RPMI8226 (cell line): ENCODE measurements around the gene REV3L.

Experiments
- DNase-seq: peaks from one replicate; pipeline ENCODE4 v3.0.0-alpha.2; 2015

REV3L gene

DNA sequence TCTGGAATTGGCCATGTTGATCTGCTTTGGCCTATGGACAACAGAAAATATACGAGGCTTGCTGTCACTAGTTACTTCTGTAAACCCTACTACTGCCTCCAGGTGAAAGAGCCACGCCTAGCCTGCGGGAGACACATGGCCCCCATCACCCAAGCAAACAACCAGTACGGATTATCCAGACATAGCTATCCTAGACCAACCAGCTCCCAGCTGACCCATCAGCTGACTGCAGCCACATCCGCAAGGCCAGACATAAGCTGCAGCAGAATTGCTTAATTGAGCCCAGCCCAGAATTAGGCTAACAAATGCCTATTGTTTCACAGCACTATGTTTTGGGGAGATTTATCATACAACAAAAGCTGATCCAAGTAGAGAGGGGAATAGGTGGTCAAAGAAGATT lies 13.5 kb downstream of the REV3L start:
- no peak for DNase-seq

DNA sequence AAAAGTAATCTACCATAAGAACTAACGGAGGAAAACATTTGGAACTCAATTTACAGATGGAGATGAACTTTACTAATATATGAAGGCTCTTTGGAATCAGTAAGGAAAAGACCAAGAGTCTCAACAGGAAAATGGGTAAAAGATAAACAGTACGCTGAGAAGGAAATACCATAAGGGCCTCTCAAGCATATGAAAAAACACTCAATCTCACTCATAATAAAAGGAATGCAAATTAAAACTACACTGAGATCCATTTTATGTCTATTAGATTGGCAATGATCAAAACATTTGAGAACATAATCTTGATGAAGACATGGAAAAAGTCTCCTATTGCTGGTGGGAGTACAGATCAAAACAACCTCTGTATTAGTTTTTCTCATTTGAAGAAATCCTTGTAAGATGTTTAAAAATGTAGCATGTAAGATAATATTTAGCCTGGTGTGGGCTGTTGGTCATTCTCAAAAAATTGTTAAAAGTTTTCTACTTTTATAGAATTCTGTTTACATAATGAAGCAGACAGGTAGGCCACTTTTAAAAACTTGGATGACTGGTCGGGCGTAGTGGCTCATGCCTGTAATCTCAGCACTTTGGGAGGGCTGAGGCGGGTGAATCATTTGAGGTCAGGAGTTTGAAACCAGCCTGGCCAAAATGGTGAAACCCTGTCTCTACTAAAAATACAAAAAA lies 14.5 kb downstream of the REV3L start:
- no peak for DNase-seq

DNA sequence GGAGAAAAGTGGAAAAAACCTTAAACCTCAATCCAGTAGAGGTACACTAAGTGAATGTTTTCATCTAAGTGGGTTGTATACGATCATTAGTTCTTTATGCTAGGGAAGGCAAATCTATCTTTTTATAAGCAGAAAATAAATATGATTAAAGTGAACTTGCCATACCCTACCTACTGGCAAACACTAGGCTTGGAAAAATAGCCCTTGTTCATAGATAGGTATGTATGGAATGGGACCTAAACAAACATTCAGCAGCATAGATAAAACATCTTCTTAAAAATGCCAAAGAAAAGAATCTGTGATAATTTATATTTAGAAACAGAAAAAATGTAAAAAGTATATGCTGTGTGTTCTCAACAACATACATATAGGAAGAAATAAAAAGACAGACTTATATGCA lies 18.8 kb downstream of the REV3L start:
- no peak for DNase-seq

DNA sequence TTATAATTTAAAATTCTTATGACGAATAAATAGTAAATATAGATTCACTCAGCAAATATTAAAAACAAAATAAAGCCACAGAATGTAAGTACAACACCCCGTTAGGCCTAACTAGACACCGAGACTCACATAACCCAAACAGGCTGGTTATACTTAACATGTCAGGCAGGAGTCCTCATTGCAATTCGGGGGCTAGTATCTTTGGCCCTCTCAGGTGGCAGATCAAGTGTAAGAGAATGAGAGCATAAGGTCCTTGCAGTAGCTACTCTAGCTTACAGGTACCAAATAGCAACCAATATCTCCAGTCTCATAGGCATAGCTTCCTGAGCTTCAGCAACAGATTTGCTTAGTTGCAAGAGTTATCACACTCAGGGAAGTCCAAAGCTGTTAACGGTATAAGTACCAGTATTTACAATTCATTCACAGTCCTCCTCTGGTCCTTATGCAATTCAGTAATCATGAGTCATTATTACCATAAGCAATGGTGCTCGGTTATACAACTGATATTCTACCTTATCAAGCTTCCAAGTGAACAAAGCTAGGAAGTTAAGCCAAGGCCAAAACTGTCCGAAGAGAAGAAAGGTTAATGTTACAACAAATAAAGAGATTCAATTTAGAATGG lies 20.1 kb downstream of the REV3L start:
- no peak for DNase-seq

DNA sequence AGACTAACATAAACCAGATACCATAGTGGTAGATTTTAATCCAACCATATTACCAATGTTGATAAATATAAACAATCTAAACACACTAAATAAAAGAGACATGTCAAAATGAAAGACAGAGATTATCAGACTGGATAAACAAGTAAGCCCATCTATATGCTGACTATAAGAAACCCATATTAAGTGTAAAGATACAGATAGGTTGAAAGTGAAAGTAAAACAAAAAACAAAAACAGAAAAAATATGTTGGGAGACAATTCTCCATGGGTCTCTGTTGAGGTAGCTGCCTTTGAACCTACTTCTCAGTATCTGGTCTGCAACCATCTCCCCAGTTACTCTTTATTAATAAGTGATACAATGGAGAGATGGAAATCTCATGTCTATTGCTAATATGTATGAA lies 21.2 kb downstream of the REV3L start:
- DNase-seq: no peak

DNA sequence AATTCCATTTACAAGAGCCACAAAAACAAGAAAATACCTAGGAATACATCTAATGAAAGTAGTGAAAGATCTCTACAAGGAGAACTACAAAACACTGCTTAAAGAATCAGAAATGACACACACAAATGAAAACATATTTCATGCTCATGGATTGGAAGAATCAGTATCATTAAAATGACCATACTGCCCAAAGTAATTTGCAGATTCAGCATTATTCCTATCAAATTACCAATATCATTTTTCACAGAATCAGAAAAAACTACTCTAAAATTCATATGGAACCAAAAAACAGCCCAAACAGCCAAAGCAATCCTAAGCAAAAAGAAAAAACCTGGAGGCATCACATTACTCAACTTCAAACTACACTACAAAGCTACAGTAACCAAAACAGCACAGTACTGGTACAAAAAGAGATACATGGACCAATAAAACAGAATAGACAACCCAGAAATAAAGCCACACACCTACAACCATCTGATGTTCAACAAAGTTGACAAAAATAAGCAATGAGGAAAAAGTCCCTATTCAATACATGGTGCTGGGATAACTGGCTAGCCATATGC lies 24.3 kb downstream of the REV3L start:
- no peak for DNase-seq

DNA sequence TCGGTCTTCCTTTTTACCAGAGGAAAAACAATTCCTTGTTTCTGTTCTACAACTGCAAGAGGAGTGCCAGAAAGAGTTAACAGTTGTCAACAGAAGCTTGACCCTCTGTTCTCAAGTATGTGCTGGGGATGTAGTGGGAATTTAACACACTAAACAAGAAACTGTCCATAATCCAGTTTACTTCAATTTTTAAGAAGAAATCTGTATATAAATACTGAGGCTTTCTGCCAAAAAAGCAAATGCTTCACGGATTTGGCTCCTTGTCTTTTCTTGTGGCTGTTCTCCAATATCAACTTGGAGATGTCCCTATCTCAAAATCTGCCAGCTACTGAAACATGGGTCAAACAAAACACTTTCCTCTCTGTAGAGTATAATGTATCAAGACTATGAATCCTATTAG lies 26.8 kb downstream of the REV3L start:
- DNase-seq: no peak

DNA sequence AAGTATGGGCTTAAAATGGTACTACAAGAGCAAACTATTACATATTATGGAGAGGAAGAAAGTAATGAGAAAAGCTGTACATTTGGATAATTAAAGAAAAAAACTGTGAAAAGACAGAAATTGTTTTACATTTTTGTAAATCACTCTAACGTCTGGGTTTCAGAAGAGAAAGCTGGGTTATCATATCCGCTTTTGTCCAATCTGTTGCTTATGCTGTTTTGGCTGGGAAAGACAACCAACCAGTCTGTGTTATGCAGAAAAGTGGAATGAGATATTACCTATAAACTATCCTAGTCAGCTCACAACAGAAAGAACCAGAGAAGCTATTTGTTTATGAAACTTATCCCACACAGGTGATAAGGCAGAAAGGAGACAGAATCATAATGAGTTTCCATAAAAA lies 32.4 kb downstream of the REV3L start:
- DNase-seq: no peak

DNA sequence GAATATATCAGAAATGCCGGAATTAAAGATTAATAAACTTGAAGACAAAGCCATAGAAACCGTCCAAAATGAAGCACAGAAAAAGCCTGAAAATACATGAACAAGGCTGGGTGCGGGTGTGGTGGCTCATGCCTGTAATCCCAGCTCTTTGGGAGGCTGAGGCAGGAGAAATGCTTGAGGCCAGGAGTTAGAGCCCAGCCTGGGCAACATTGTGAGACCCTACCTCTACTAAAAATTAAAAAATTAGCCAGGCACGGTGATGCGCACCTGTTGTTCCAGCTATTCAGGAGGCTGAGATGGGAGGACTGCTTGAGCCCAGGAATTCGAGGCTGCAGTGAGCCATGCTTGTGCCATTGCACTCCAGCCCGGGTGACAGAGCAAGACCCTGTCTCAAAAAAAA lies 32.9 kb downstream of the REV3L start:
- DNase-seq: no peak

DNA sequence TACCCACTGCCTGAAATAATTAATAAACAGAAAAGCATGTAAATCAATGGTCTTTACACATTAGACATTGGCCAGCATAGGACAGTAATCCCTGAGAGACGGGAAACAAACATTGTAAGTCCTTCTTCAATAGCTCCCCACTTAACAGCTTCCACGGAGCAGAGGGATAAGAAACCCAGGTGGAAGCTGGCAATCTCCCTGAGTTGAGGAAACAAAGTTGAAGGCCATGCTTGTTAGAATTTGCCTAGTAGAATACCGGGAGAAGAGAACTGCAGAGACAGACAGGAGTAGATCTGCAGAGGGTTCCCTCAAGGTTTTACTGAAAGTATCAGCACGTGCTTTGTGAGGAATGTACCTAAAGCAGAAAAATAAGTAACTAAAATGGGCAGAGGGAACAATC lies 33.9 kb downstream of the REV3L start:
- DNase-seq: no peak

DNA sequence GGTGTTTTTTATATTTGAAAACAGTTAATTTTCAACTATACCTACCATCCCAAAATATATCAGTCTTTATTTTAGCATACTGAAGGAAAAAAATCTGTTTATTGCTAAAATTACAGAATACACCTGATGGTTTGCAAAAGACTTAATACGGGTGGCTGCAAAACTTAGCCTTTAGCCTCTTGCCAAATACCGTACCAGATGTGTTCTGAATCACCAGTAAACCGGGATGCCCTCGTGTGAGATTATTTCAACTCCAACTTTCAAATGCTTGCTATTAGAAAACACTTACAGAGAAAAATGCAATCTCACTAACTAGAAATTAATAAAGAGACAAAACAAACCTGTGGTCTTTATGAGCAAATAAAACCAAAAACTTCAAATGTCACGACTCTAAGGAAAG lies 36.0 kb downstream of the REV3L start:
- DNase-seq: no peak

DNA sequence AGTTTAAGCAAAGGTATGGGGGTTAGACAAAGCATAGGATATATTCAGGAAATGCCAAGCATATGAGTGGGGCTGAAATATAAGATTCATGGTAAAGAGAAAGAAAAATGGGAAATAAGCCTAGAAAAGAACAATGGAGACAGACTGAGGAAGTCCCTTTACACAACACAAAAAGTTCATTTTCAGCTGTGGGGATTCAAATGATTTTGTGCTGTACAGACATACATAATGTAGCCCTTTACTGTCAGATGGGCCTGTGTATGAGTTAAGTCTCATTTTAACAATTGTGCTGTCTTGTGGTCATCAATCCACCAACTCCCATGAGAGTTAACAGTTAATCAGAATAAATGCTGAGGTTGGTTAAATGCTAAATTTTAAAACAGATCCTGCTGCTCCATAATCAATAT lies 37.2 kb downstream of the REV3L start:
- no peak for DNase-seq

DNA sequence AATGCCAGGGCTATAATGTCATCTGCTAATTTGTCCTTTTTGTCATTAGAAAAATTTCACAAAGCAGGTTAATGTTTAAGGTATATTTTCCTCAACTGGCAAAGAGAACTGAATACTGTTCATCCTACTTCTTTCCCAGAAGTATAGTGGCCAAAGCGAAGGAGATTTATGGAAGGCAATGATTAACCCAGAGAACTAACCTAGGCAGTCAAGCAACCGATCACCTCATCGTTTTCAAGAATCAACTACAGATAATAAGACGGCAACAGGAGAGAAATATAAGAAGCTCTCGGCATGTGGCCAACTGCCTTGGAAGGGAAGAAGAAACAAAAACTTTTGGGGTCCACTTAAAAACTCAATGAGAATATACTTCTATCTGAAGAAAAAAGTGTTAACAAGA lies 38.2 kb downstream of the REV3L start:
- DNase-seq: no peak

DNA sequence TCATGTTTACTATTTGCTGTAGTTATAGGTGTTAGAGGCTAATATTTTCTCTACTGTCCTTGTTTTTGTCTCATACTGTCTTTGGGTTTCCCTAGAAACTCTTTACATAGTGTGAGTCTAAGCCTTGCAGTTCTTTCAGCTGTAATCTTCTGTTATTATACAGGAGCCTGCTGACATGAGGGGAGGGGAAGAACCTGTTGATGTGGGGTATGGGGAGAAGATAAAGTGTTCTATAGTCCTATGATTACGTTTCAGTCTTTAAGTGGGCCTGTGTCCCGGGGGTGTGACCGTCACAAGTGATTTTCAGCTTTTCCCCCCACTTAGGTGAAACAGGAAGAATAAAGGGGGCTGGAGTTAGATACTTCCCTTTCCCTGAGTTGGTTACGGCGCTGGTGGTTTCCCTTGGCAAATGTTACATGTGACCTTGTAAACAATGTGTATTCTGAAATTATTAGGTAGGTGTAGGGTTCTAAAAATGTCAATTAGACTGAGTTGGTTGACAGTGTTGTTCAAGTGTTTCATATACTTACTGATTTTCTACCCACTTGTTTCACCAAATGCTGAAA lies 41.3 kb downstream of the REV3L start:
- no peak for DNase-seq

DNA sequence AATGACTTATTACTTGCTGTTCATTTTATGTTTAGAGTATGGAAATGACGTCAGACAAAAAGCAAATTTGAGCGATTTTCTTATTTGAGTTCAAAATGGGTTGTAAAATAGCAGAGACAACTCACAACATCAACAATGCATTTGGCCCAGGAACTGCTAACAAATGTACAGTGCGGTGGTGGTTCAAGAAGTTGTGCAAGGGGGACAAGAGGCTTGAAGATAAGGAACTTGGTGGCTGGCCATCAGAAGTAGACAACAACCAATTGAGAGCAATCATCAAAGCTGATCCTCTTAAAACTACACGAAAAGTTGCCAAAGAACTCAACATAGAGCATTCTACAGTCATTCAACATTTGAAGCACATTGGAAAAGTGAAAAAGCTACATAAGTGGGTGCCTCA lies 43.8 kb downstream of the REV3L start:
- DNase-seq: no peak

DNA sequence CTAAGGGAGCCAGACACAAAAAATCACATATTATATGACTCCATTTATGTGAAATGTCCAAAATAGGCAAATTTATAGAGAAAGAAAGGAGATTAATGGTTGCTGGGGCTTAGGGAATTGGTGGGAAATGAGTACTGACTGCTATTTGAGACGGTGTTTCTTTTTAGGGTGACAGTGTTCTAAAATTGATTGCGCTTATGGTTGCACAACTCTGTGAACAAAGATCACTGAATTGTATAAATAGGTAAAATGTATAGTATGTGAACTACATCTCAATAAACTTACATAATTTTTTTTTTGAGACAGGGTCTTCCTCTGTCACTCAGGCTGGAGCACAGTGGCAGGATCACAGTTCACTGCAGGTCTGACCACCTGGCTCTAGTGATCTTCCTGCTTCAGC lies 45.4 kb downstream of the REV3L start:
- DNase-seq: no peak

DNA sequence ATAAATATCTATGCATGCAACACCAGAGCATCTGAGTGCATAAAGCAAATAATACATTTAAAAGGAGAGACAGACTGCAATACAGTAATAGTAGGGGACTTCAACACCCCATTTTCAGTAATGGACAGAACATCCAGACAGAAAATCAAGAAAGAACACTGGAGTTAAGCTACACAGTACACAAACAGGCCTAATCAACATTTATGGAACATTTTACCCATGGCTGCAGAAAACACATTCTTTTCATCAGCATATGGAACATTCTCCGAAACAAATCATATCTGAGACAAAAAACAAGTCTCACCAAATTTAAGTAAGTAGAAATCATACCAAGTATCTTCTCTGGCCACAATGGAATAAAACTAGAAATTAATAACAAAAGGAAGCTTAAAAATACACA lies 50.5 kb downstream of the REV3L start:
- no peak for DNase-seq

DNA sequence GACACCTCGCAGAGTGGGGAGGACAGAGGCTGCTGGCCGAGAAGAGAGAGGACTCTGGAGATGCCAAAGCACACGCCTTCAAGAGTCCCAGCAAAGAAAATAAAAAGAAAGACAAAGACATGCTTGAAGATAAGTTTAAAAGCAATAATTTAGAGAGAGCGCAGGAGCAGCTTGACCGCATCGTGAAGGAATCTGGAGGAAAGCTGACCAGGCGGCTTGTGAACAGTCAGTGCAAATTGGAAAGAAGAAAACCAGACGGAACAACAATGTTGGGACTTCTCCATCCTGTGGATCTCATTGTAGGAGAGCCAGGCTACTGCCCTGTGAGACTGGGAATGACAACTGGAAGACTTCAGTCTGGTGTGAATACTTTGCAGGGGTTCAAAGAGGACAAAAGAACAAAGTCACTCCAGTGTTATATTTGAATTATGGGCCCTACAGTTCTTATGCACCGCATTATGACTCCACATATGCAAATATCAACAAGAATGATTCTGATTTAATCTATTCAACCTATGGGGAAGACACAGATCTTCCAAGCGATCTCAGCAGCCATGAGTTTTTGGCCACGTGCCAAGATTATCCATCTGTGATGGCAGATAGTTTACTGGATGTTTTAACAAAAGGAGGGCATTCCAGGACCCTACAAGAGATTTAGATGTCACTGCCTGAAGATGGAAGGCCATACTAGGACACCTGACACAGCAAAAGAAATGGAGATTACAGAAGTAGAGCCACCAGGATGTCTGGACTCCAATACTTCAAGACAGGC lies 52.2 kb downstream of the REV3L start:
- DNase-seq: no peak

DNA sequence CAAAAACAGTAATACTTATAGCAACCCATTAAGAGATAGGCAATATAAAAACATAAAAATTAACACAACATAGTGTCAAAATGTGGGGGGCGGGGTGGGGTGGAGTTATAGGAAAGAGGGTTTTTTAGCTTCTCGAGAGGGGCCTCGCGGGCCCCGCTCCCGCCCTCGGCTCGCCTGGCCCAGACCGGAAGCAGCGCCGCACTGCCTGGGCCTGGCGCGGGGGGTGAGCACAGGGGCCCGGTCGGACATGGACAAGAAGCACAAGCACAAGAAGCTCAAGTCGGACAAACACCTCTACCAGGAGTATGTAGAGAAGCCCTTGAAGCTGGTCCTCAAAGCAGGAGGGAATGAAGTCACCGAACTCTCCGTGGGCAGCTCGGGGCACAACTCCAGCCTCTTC lies 53.4 kb downstream of the REV3L start:
- no peak for DNase-seq

DNA sequence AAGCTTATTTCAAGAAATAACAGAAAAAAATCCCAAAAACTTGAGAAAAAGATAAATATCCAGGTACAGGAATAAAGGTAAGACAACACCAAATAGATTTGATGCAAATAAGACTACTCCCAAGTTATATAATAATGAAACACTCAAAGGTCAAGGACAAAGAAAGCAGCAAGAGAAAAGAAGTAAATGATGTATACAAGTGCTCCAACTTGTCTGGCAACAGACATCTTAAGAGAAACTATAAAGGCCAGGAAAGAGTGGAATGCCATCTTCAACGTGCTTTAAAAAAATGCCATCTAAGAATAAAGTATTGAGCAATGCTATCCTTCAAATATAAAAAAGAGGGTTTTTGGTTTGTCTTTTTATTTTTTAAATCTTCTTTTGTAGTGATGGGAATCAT lies 54.2 kb downstream of the REV3L start:
- DNase-seq: no peak

DNA sequence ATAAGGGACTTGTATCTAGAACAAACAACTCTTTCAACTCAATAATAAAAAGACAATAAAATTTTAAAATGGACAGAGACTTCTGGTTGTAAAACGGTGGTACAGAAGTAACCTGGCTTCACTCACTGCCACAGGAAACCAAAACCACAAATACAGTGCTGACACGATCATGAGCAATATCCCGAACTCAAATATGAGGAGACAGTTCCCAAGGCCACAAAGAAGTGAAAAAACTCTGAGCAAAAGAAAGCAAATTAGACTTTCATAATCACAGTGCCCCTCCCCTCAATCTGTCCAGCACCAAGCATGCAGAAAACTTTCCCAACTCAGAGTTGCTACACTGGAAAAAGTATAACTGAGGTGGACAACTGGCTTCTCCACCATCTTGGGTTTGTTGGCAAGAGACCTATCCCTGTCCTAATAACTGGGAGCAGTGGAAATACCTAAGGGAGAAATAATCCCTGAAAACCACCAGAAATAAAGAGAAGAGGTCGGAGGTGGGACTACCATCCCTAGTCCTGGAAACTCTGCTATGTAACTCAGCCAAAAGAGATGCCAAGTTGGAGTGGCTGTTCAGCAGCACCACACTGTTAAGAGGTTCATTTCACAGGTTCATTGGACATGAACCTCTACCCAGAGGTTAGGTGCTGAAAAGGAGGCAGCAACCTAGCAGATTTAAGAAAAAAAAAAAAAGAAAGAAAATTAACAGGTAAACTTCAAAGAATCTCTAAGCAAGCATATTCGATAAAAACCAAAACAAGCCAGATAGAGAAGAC lies 55.5 kb downstream of the REV3L start:
- peak; percentile 53 for DNase-seq

DNA sequence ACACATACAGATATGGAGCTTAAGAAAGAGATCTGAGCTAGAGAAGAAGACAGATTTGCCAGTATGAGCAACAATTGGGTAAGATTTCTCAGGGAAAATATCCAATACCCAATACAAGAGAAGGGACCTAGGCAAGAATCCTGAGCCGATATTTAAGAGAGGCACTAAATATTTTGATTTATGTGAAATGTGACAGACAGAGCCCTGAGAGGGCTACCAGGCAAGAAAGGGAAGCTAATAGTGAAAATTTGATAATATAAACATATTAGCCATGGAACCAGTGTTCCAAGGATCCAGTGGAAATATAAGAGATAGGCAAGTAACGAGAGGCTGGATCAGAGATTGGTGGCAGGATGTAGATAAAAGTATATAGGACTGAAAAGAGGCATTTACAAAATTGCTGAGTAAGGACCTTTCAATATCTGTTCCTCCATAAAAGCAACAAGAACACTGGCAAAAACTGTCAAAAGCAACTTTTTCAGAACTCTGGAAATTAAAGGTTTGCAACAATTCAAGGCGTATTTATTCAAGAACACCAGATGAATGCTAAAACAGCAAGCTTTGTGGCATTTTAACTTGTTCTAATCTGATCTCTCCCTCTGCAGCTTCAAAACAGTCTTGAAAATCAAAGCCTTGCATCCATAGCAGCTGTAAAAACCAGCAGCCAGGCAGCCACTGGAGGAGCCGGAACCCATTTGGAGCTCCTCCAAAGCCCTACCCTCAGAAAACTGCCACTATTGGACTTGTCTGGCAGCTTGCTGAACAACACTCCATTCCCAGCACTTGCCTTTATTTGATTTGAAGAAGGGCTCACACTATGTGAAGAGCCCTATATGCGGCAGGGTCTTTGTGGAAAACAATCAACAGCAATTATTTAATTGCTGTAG lies 58.8 kb downstream of the REV3L start:
- no peak for DNase-seq
